Measurements from ENCODE around the gene DGCR2.
"Not testable (repeated sequence)": the region's sequence is repeated elsewhere in the genome, so short reads cannot be mapped to it uniquely, and the experiment has no call there.

Gene DGCR2

DNA sequence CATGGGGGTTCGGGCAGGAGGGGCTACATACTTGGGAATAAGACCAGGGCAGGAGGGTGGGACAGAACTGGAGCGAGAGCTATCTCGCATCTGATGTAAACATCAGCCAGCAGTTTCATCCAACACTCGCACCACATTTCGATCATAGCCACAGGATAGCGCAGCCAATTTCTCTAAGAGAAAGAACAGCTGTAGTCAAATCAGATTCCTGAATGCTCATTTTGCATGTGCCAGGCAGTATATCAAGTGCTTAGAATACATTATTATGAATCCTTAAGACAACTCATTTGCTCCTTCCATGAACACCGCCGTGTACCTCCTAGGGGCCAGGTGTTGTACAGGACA lies 14.5 kb downstream of the DGCR2 start:
- DNase-seq (ENCODE audit: low read depth): no peak

DNA sequence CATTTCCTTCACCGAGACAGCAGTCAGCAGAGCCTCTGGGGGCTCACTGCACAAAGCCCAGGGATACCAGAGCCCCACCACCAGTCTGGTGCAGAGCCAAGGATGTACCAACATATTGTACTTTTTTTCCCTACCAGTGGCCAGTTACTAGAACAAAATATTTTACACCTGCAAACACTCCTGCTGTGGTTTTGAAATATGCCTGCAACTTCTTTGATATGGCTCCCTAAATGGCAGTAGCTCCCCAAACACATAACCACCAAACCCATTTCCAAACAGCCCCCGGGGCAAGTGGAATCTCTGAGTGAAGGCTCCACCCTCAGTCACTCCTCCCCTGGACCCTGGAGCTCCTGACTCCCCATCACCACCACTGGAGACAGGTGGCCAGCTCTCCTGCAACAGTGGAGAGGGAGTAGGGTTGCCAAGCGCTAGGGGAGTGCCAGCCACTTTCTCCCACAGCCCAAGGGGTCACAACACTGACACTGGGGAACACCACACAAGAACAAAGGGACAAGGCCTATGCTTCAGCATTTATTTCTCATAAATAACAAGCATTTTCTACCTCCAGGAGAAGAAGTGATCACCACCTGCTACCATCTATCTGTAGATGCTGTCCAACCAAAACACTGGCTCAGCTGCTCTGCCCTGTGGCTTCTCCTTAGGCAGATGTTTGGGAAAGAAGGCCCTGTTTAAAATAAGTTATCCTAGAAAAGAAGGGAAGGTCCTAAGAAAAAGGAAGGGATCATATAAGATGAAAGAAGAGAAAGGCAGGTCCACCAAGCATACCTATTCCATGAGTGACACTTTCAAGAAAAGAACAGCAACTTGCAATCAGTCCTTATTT lies 15.1 kb downstream of the DGCR2 start:
- DNase-seq (ENCODE audit: low read depth): no peak

DNA sequence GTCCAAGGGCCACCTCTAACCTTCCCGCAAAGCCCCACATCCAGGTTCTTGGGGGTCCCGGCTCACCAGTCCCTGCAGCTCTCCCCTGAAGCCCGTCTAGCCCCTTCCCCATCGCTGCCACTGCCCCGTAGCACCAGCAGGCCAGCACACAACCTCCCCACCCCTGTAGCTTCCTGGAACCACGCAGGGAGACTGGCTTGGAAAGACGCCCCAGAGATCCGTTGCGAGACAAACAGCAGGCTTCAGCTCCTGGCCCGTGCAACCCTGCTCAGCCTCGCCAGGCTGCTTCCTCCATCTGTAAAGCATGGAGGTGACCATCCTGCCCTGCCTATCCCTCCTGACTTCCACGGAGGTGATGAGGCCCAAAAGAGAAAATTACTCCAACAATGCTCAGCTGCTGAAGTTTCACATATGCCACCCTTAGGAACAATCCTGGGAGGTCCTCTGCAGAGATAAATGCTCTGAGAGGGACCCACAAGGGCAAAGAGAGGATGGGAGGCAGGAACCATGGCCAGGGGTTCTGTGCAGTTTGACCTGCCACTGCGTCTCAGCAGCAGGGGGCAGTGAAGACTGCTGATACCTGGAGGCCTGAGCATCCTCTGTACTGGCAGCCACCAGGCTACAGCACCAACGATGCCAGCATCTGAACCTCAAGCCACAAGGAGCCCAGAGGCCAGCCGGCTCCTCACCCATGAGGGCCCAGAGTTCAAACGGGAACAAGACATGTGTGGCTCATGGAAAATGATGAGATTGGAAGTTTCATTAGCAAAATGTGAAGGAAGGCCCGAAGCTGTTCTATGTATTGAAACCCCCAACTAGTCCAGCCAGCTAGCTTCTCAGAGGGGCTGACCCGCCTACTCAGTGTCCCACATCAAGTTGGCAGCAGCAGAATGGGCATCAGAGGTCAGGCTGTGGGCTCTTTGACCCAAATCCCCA lies 16.1 kb downstream of the DGCR2 start:
- DNase-seq (ENCODE audit: low read depth): no peak

- no peak for DNase-seq (ENCODE audit: low read depth)
Measured at GRCh38 chr22:19105456-19105855, 16.8 kb downstream of the DGCR2 start.

DNA sequence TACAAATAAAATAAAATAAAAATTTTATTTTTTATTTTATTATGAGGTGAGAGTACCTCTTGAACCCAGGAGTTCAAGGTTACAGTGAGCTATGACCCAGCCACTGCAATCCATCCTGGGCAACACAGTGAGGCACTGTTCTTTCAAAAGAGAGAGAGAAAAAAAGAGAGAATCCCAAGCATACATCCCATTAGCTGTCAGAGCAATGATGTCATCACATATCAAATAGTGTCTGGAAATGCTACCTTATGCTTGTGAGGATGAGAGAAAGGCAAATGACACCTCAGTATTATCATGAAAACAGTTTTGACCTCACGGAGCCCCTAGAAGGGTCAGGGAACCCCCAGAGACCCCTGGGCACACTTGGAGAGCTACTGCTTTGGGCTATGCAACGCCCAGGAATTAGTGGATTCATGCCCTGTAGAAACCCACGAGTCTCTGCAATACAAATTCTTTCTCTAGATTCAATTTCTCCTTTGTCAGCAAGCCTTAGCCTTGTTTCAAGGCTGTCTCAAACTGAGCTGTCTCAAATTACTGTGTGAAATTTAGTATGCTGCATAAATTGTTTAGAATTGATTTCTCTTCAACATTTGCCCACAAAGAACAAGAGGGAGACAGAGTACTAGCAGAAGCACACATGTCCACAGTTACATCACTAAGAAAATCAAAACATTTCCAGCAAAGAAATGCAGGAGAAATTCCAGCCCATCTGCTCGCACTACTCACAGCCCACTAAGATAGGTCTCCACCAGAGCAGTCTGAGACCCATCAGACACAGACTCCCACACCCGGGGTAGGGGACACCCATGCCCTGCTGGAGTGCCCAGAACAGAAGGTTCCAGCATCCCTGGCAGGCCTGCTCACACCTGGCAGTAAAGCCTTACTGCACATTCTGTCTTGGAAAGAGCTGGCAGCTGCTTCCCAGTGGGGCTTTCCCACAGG lies 18.1 kb downstream of the DGCR2 start:
- DNase-seq (ENCODE audit: low read depth): no peak

- DNase-seq (ENCODE audit: low read depth): no peak
Measured at GRCh38 chr22:19098157-19098556, 24.1 kb downstream of the DGCR2 start.

GRCh38 chr22:19097518-19097917 lies 24.7 kb downstream of the DGCR2 start:
- no peak for DNase-seq (ENCODE audit: low read depth)

- no peak for DNase-seq (ENCODE audit: low read depth)
Measured at GRCh38 chr22:19096555-19096954, 25.7 kb downstream of the DGCR2 start.

DNA sequence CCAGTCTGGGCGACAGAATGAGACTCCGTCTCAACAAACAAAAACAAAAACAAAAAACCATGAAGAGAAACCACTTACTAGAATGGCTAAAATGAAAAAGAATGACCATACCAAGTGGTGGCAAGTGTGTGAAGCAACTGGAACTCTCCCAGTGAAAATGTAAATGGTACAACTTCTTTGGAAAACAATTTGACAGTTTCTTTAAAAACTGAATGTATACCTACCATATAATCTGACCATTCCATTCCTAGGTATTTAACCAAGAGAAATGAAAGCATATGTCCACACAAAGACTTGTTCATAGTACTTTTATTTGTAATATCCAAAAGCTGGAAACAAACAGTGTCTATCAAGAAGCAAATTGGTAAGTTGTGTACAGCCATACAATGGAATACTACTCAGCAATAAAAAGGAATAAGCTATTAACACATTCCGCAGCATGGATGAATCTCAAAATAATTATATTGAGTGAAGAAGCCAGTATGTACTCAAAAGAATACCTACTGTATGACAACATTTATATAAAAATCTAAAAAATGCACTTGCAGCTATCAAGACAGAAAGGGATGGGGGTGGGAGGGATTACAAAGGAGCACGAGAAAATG lies 27.7 kb downstream of the DGCR2 start:
- no peak for DNase-seq (ENCODE audit: low read depth)

DNA sequence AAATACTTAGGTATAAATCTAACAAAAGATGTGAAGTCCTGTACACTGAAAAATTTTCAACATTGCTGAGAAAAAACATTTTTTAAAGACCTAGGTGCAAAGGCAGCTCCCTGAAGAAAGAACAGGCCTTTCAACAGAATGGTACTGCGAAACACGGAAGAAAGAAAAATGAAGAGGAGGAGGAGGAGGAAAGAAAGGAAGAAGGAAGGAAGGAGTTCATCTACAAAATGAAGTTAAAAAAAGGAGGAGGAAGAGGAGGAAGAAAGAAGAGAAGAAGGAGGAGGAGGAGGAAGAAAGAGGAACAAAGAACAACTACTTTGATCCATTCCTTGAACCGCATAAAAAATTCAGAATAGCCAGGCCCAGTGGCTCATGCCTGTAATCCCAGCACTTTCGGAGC lies 29.5 kb downstream of the DGCR2 start:
- no peak for DNase-seq (ENCODE audit: low read depth)

GRCh38 chr22:19090586-19091127 lies 31.6 kb downstream of the DGCR2 start:
- no peak for DNase-seq (ENCODE audit: low read depth)

DNA sequence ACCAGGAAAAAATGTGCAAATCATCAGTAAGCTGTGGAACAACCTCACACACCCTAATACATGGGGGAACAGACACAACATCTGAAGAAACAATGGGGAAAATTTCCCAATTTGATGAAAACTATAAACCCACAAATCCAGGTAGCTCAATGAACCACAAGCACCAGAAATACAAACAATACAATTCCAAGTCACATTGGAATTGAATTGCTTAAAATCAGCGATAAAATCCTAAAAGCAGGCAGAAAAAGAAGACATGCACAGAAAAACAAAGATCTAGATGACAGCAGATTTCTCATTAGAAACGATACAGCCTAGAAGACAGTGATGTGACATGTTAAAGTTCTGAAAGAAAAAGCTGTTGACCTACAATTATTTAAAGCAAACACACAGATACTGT lies 32.0 kb downstream of the DGCR2 start:
- DNase-seq (ENCODE audit: low read depth): no peak

- no peak for DNase-seq (ENCODE audit: low read depth)
Measured at GRCh38 chr22:19088866-19089595, 33.2 kb downstream of the DGCR2 start.

DNA sequence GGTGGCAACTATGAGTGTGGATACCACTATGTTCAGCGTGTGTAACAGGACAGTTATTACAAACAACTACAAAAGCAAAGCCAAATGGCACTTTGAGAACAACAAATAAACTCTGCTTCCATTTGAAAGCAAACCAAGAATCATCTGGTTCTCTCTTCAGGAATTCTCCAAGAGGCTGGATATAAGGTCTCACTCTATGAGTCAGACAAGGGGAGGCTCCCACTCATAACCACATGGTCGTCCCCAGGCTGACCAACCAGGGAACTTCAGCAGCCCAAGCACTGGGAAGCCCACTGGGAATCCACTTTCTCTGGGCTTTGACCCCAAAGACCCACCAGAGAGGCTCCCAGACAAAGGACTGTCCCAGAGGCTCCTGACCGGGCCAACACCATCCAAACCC lies 35.3 kb downstream of the DGCR2 start:
- DNase-seq (ENCODE audit: low read depth): no peak

GRCh38 chr22:19086417-19086816 lies 35.8 kb downstream of the DGCR2 start:
- DNase-seq (ENCODE audit: low read depth): no peak

DNA sequence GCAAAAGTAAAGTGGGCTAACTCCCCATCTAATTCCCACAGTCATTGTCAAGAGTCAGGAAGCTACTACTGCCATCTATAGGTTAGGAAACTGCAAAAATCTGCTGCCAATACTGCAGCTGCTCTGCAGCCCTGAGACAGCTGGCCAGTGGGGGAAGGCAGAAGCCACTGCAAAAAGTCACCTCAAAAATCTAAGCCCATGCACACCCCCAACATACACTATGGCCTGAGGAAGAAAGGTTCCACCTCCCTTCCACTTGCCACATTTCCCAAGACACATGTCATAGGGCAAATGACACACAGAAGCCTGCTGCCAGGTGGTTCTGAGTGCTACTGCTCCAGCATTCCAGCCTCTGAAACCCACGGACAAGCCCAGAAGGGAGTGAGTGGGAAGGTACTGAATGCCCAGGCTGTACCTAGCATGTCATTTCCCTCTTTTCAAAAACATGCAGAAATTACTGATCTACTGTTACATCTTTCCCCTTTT lies 36.9 kb downstream of the DGCR2 start:
- DNase-seq (ENCODE audit: low read depth): no peak

DNA sequence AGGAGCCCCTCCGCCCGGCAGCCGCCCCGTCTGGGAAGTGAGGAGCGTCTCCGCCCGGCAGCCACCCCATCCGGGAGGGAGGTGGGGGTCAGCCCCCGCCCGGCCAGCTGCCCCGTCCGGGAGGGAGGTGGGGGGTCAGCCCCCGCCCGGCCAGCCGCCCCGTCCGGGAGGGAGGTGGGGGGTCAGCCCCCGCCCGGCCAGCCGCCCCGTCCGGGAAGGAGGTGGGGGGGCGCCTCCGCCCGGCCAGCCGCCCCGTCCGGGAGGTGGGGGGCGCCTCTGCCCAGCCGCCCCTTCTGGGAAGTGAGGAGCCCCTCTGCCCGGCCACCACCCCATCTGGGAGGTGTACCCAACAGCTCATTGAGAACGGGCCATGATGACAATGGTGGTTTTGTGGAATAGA lies 37.6 kb downstream of the DGCR2 start:
- not testable (repeated sequence) for DNase-seq (ENCODE audit: low read depth)

GRCh38 chr22:19084126-19084525 lies 38.1 kb downstream of the DGCR2 start:
- not testable (repeated sequence) for DNase-seq (ENCODE audit: low read depth)

DNA sequence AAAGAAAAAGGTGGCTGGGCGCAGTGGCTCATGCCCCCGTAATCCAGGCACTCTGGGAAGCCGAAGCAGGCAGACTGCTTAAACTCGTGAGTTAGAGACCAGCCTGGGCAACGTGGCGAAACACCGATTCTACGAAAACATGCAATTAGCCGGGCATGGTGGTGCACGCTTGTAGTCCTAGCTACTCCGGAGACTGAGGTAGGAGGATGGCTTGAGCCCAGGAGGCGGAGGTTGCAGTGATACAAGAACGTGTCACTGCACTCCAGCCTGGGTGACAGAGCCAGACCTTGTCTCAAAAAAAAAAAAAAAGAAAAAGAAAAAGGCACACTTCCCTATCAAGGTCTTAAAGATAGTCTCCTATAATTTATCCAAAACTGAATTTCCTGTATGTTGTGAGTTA lies 39.4 kb downstream of the DGCR2 start:
- DNase-seq (ENCODE audit: low read depth): no peak

DNA sequence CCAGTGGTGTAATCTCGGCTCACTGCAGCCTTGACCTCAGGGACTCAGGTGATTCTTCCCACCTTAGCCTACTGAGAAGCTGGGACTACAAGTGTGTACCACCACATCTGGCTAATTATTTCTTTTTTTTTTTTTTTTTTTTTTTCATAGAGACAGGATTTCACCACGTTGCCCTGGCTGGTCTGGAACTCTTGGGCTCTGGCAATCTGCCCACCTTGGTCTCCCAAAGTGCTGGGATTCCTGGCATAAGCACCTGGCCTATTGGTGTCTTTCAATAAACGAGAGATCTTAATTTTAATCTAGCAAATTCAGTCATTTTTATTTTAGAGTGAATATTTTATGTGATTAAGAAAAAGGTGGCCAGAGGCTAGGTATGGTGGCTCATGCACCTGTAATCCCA lies 40.1 kb downstream of the DGCR2 start:
- no peak for DNase-seq (ENCODE audit: low read depth)

- DNase-seq (ENCODE audit: low read depth): no peak
Measured at GRCh38 chr22:19081351-19081750, 40.9 kb downstream of the DGCR2 start.
